ENCODE data around the gene SEL1L3.

The SEL1L3 gene

GRCh38 chr4:25827373-25827772, 35.4 kb downstream of the SEL1L3 start:
- no peak for TF ChIP-seq CTCF (IDR thresholded peaks at IDR 0.05; ENCODE audit: borderline replicate concordance, insufficient read depth, low read depth, low read length)
- no peak overlapping the region for H3K4me3 ChIP-seq (ENCODE audit: low read depth, low read length)

- TF ChIP-seq CTCF (IDR thresholded peaks at IDR 0.05; ENCODE audit: borderline replicate concordance, insufficient read depth, low read depth, low read length), result no peak
- no peak overlapping the region for H3K4me3 ChIP-seq (ENCODE audit: low read depth, low read length)
These were observed 36.6 kb downstream of the SEL1L3 start for GRCh38 chr4:25826074-25826752.

GRCh38 chr4:25823632-25824031, 39.2 kb downstream of the SEL1L3 start:
- TF ChIP-seq CTCF (IDR thresholded peaks at IDR 0.05; ENCODE audit: borderline replicate concordance, insufficient read depth, low read depth, low read length), result no peak
- H3K4me3 ChIP-seq (ENCODE audit: low read depth, low read length), result no peak overlapping the region

- TF ChIP-seq CTCF (IDR thresholded peaks at IDR 0.05; ENCODE audit: borderline replicate concordance, insufficient read depth, low read depth, low read length), result no peak
- no peak overlapping the region for H3K4me3 ChIP-seq (ENCODE audit: low read depth, low read length)
These were observed 40.9 kb downstream of the SEL1L3 start for GRCh38 chr4:25821899-25822298.

GRCh38 chr4:25821267-25821666, 41.5 kb downstream of the SEL1L3 start:
- no peak overlapping the region for H3K4me3 ChIP-seq (ENCODE audit: low read depth, low read length)
- TF ChIP-seq CTCF (IDR thresholded peaks at IDR 0.05; ENCODE audit: borderline replicate concordance, insufficient read depth, low read depth, low read length), result no peak

GRCh38 chr4:25818876-25819275, 43.9 kb downstream of the SEL1L3 start:
- no peak overlapping the region for H3K4me3 ChIP-seq (ENCODE audit: low read depth, low read length)
- no peak for TF ChIP-seq CTCF (IDR thresholded peaks at IDR 0.05; ENCODE audit: borderline replicate concordance, insufficient read depth, low read depth, low read length)

GRCh38 chr4:25818371-25818871, 44.4 kb downstream of the SEL1L3 start:
- H3K4me3 ChIP-seq (ENCODE audit: low read depth, low read length), result no peak overlapping the region
- no peak for TF ChIP-seq CTCF (IDR thresholded peaks at IDR 0.05; ENCODE audit: borderline replicate concordance, insufficient read depth, low read depth, low read length)

Data from GM12875 (cell line).